NCI-H1417 treated with DMSO at 0.1 percent for 48 hours (cell line): ENCODE results near the gene RAB43.
A peak's percentile ranks its signal among the peaks of the same experiment; 100 is the strongest.
"Not testable (repeated sequence)": the region's sequence is repeated elsewhere in the genome, so short reads cannot be mapped to it uniquely, and the experiment has no call there.

ENCODE experiments used
- DNase-seq: peaks from one replicate; lab custom pipeline; 2025; lab: John Stamatoyannopoulos, UW

Gene RAB43

GRCh38 chr3:129121792-129122411, at the start of gene RAB43:
Gene RAB43, minus strand, starts transcription at chr3:129121804. Its CDS starts 315 bp downstream, at chr3:129121489.
- no peak for DNase-seq

- DNase-seq: no peak
Observed at GRCh38 chr3:129166579-129167332, 45.2 kb upstream of the RAB43 start.

GRCh38 chr3:129165594-129165993, 44.0 kb upstream of the RAB43 start:
- not testable (repeated sequence) for DNase-seq

GRCh38 chr3:129164500-129164899, 42.9 kb upstream of the RAB43 start:
- no peak for DNase-seq

- no peak for DNase-seq
Observed at GRCh38 chr3:129162729-129163579, 41.4 kb upstream of the RAB43 start.

- DNase-seq: no peak
Observed at GRCh38 chr3:129161860-129162271, 40.3 kb upstream of the RAB43 start.

- DNase-seq: peak; percentile 99
Observed at GRCh38 chr3:129160891-129161859, 39.6 kb upstream of the RAB43 start, which contains the start of gene ISY1. Gene ISY1, minus strand, starts transcription at chr3:129161063. Its CDS starts 88 bp downstream, at chr3:129160975.

GRCh38 chr3:129144786-129145185, 23.2 kb upstream of the RAB43 start:
- no peak for DNase-seq

- not testable (repeated sequence) for DNase-seq
Observed at GRCh38 chr3:129141011-129141410, 19.4 kb upstream of the RAB43 start.

GRCh38 chr3:129139911-129140310, 18.3 kb upstream of the RAB43 start:
- no peak for DNase-seq

- not testable (repeated sequence) for DNase-seq
Observed at GRCh38 chr3:129136275-129136674, 14.7 kb upstream of the RAB43 start.

GRCh38 chr3:129132097-129132866, 10.7 kb upstream of the RAB43 start:
- DNase-seq: no peak

GRCh38 chr3:129131465-129132088, 10.0 kb upstream of the RAB43 start:
- DNase-seq: no peak

- DNase-seq: no peak
Observed at GRCh38 chr3:129130291-129130813, 8.7 kb upstream of the RAB43 start.

- DNase-seq: no peak
Observed at GRCh38 chr3:129128357-129129155, 7.0 kb upstream of the RAB43 start.

- DNase-seq: no peak
Observed at GRCh38 chr3:129126726-129127280, 5.2 kb upstream of the RAB43 start.

GRCh38 chr3:129123314-129124060, 1.9 kb upstream of the RAB43 start:
- DNase-seq: no peak
